Esophagus squamous epithelium (tissue), 5 donors: ENCODE measurements around the gene SPRR2D. TPM values are rescaled to one million over a fixed set of nuclear protein-coding genes. Genes with fewer than 3 reads are reported as not detected.

Experiments
- DNase-seq: peaks from one replicate; lab custom pipeline; 2025; lab: John Stamatoyannopoulos, UW
- H3K27ac ChIP-seq, 4 donors: fragments of 200-600 bp; sonication (generic); one replicate each; pipeline ENCODE4 v1.5.1; 2016 to 2019; ENCODE audit warnings: mild to moderate bottlenecking in 1 of 4
- H3K27me3 ChIP-seq, 4 donors: fragments of 200-600 bp; sonication (generic); 1 replicate in 3 of 4; 2 replicates in 1 of 4; pipeline versions ENCODE4 v1.5.1 to v1.6.0; 2017 to 2021; ENCODE audit warnings: antibody characterized with exemption in 1 of 4
- H3K36me3 ChIP-seq, 3 donors: fragments of 200-600 bp; sonication (generic); one replicate each; pipeline ENCODE4 v1.5.1; 2016 to 2019
- H3K4me1 ChIP-seq, 3 donors: fragments of 200-600 bp; sonication (generic); one replicate each; pipeline ENCODE4 v1.5.1; 2017 to 2019
- H3K4me3 ChIP-seq, 4 donors: fragments of 200-600 bp; sonication (generic); 1 replicate in 3 of 4; 2 replicates in 1 of 4; pipeline ENCODE4 v1.5.1; 2016 to 2019; ENCODE audit warnings: mild to moderate bottlenecking in 2 of 4, moderate library complexity in 1 of 4
- H3K9me3 ChIP-seq, 3 donors: fragments of 200-600 bp; sonication (generic); one replicate each; pipeline ENCODE4 v1.5.1; 2016 to 2019
- POLR2A ChIP-seq, 4 donors: fragments of 450-650 bp; IDR thresholded peaks; one replicate each; pipeline ENCODE4 v1.6.1; 2017; ENCODE audit warnings: antibody characterized with exemption in 4 of 4, mild to moderate bottlenecking in 4 of 4, moderate library complexity in 3 of 4
- WGBS, 2 donors: methylation state at CpG; one replicate each; pipeline ENCODE4 v1.1.5; 2018; 5-methylcytosine and 5-hydroxymethylcytosine counted together
- intact Hi-C: fragments of 100-400 bp; cut with DNase I; formaldehyde crosslinking; loops from one replicate; pipeline ENCODE4 v1.15.0; 2022
- total RNA-seq, 4 donors: library from RNA; depleted of rRNA; stranded (reverse); fragments of >200 nt; gene quantifications; one replicate each; pipeline ENCODE4 v1.1.0, GENCODE V29; 2016
- TF ChIP-seq, protein P1 (sequence below), 6 experiments: fragments of 450-650 bp in 4 of 6; fragments of 200-600 bp in 2 of 6; sonication (generic) in 2 of 6; IDR thresholded peaks; one replicate each; pipeline ENCODE4 v1.5.1; 2016 to 2019; ENCODE audit warnings: antibody characterized with exemption in 6 of 6, mild to moderate bottlenecking in 4 of 6, moderate library complexity in 4 of 6
- donor health status: DM: yes; HTN: yes; CAD: no.

SPRR2D gene
- 1,000 to 10,000 TPM in 1 of 4 donors, 100 to 1,000 TPM in 2, 1 to 10 TPM in 1; 8.2 to 1,680 (median 542) TPM for total RNA-seq

DNA sequence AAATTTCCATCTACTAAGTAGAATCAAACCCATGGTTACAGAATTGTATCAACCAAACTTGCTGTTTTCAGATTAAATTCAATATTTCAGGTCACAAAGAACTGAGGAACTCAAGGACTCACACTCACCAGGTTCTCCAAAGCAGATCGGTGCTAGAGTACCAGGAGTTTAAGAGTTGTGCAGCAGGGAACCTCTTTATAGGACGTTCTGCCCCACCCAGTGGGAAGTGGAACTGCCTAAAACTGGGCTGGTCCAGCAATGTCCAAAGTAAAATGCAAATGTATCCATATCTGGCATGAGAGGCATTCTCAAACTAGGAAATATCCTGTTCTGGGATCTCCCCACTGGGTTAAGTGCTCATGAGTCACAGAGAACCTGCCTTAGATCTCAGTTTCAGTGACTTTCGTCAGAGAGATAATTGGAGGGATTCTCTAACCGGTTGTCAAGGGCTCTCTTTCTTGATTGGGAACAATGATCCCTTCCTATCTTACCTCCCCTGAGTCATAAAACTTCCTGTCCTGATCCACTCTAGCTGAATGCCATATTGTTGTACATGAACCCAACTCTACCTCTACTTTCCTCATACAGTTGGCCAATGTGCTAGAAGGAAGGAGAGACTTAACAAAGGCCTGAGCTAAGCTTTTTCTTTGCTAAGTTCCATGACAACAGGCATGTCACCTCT, at the start of gene SPRR2D:
TSS of gene SPRR2D (minus strand) at position 171 of the 682 bp plus-strand sequence. CDS start 774 bp downstream, outside the sequence.
- H3K4me3 ChIP-seq, result no peak within 1 kb of the TSS
- H3K9me3 ChIP-seq, result no peaks in the 10 kb centered on the region
- DNase-seq, result no peak
- H3K36me3 ChIP-seq, result no peaks in the 10 kb centered on the region
- 40 to 52% methylated on average over 4 of the region's 4 CpGs for WGBS, 2 donors
- intact Hi-C loops, result no loop called here
- TF ChIP-seq POLR2A (IDR thresholded peaks at IDR 0.05), result no peak
- TF ChIP-seq, protein P1, sequence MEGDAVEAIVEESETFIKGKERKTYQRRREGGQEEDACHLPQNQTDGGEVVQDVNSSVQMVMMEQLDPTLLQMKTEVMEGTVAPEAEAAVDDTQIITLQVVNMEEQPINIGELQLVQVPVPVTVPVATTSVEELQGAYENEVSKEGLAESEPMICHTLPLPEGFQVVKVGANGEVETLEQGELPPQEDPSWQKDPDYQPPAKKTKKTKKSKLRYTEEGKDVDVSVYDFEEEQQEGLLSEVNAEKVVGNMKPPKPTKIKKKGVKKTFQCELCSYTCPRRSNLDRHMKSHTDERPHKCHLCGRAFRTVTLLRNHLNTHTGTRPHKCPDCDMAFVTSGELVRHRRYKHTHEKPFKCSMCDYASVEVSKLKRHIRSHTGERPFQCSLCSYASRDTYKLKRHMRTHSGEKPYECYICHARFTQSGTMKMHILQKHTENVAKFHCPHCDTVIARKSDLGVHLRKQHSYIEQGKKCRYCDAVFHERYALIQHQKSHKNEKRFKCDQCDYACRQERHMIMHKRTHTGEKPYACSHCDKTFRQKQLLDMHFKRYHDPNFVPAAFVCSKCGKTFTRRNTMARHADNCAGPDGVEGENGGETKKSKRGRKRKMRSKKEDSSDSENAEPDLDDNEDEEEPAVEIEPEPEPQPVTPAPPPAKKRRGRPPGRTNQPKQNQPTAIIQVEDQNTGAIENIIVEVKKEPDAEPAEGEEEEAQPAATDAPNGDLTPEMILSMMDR (IDR thresholded peaks at IDR 0.05), result no peak
- peaks cover 0 to 5% (median 0%) of the 10 kb centered on the region in 4 donors for H3K27me3 ChIP-seq
- H3K27ac ChIP-seq, result peak within 1 kb of the TSS in 1 of 4 donors; percentile 6
- no peaks in the 10 kb centered on the region for H3K4me1 ChIP-seq

DNA sequence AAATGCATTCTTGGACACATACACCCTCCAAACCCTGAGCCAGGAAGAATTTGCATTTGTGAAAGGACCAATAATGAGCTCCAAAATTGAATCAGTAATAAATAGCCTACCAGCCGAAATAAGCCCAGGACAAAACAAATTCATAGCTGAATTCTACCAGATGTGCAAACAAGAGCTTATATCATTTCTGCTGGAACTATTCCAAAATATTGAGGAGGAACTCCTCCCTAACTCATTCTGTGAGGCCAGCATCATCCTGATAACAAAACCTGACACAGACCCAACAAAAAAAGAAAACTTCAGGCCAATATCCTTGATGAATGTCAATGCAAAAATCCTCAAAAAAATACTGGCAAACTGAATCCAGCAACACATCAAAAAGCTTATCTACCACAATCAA, 46.7 kb upstream of the SPRR2D start:
- WGBS, 2 donors, result 53 to 63% methylated on average over 1 of the region's 1 CpG
- TF ChIP-seq, protein P1 (IDR thresholded peaks at IDR 0.05), result no peak
- TF ChIP-seq POLR2A (IDR thresholded peaks at IDR 0.05), result no peak
- no peak for DNase-seq

GRCh38 chr1:153081736-153082135, 40.8 kb upstream of the SPRR2D start:
- no peak overlapping the region for H3K27ac ChIP-seq
- DNase-seq, result no peak
- intact Hi-C loops, result no loop called here
- H3K36me3 ChIP-seq, result no peaks in the 10 kb centered on the region
- peaks cover 0 to 3% (median 0%) of the 10 kb centered on the region in 3 donors for H3K9me3 ChIP-seq
- no peak for TF ChIP-seq POLR2A (IDR thresholded peaks at IDR 0.05)
- TF ChIP-seq, protein P1 (IDR thresholded peaks at IDR 0.05), result no peak
- WGBS, 2 donors, result 34 to 36% methylated on average over 3 of the region's 3 CpGs
- H3K4me1 ChIP-seq, result no peaks in the 10 kb centered on the region
- H3K27me3 ChIP-seq, result no peaks in the 10 kb centered on the region
- H3K4me3 ChIP-seq, result no peak overlapping the region

More for the DNA sequence above, 46.7 kb upstream of the SPRR2D start:
- Histone ChIP-seq H3K27me3 (no peaks in the 10 kb centered on the region), H3K4me1 (no peaks in the 10 kb centered on the region), H3K9me3 (peaks cover 0 to 3% (median 0%) of the 10 kb centered on the region in 3 donors), H3K4me3 (no peak overlapping the region), H3K36me3 (no peaks in the 10 kb centered on the region), H3K27ac (no peak overlapping the region)
- intact Hi-C loops, result no loop called here

DNA sequence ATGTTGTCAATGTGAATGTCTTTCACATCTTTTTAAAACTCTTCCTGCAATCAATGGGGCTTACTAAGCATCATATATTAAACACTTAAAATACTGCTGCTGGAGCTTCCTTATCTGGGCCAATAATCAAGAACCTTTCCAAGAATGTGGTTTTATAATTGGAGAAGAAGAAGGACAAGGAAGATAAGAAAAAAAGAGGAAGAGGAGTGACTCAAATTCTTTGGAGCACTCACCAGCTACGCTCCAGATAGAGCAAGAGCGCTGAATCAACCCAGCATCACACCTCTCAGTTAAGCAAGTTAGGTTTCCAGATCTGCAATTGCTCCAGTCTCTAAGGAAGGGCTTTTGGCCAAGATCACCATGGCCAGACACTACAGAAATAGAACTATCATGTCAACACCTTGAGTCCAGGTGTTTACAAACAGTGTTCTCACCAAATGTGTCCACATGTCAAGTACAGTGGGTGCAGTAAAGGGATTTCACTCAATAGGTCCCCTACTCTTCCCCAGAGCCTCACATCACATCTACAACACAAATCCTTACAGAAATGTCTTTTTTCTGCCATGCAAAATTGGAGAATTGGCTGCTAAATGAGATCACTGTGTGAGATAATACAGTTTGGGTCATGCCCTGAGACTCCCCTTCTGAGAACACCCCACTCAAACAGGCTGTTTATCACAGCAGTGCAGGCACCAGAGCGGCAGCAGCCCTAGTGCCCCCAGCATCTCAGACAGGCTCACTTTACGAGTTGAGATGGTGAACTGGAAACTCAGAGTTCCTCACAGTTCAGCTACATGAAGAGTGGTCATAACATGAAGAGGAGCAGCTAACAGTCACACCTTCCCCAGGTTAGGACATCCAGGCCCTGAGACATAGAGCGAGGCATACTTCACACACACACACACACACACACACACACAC, 32.1 kb upstream of the SPRR2D start:
- H3K4me1 ChIP-seq, result peaks cover 0 to 4% (median 0%) of the 10 kb centered on the region in 3 donors
- no peaks in the 10 kb centered on the region for H3K9me3 ChIP-seq
- intact Hi-C loops, result no loop called here
- no peaks in the 10 kb centered on the region for H3K27me3 ChIP-seq
- no peak overlapping the region for H3K27ac ChIP-seq
- H3K4me3 ChIP-seq, result no peak overlapping the region
- WGBS, 2 donors, result 71 to 77% methylated on average over 4 to 5 of the region's 5 CpGs
- TF ChIP-seq, protein P1 (IDR thresholded peaks at IDR 0.05), result no peak
- TF ChIP-seq POLR2A (IDR thresholded peaks at IDR 0.05), result no peak
- H3K36me3 ChIP-seq, result no peaks in the 10 kb centered on the region
- DNase-seq, result no peak
